RWPE2 (cell line): ENCODE measurements around the gene SCARB1.

Experiments
- ATAC-seq: fragments of 200-7000 bp; cut with Tn5 transposase; 3 replicates; pipeline ENCODE4 v1.9.1; 2021; ENCODE audit warnings: low read depth
- DNase-seq: peaks from one replicate; pipeline ENCODE4 v3.0.0-alpha.2; 2020; ENCODE audit warnings: low spot score
- H3K27ac ChIP-seq: fragments of 450-650 bp; 2 replicates; pipeline ENCODE4 v1.5.1; 2017; ENCODE audit warnings: mild to moderate bottlenecking; ENCODE audit not compliant: poor library complexity, severe bottlenecking
- H3K27me3 ChIP-seq: fragments of 250-450 bp; sonication (Bioruptor Pico); 2 replicates; pipeline ENCODE4 v1.5.1; 2021; ENCODE audit warnings: mild to moderate bottlenecking, moderate library complexity; ENCODE audit not compliant: insufficient read depth, poor library complexity, severe bottlenecking
- H3K36me3 ChIP-seq: fragments of 250-450 bp; sonication (Bioruptor Pico); 2 replicates; pipeline ENCODE4 v1.5.1; 2020; ENCODE audit warnings: low read depth, mild to moderate bottlenecking, moderate library complexity
- H3K4me1 ChIP-seq: fragments of 250-450 bp; sonication (Bioruptor Pico); 2 replicates; pipeline ENCODE4 v1.5.1; 2021; ENCODE audit warnings: mild to moderate bottlenecking, moderate library complexity; ENCODE audit not compliant: insufficient read depth, poor library complexity, severe bottlenecking
- H3K4me3 ChIP-seq: fragments of 250-450 bp; sonication (Bioruptor Pico); 2 replicates; pipeline ENCODE4 v1.5.1; 2021; ENCODE audit warnings: mild to moderate bottlenecking, moderate library complexity; ENCODE audit not compliant: severe bottlenecking
- H3K9me3 ChIP-seq: fragments of 250-450 bp; sonication (Bioruptor Pico); 2 replicates; pipeline ENCODE4 v1.5.1; 2021; ENCODE audit warnings: mild to moderate bottlenecking, moderate library complexity; ENCODE audit not compliant: severe bottlenecking
- CTCF ChIP-seq: fragments of 450-650 bp; IDR thresholded peaks from one replicate; pipeline ENCODE4 v1.5.1; 2017; ENCODE audit warnings: mild to moderate bottlenecking, moderate library complexity; ENCODE audit not compliant: poor library complexity, severe bottlenecking

Gene SCARB1

GRCh38 chr12:124780336-124780735 lies 83.3 kb downstream of the SCARB1 start:
- H3K27ac ChIP-seq, result no peak overlapping the region
- peaks cover 3% of the 10 kb centered on the region for H3K4me1 ChIP-seq
- H3K36me3 ChIP-seq, result peaks cover 19% of the 10 kb centered on the region
- H3K9me3 ChIP-seq, result no peaks in the 10 kb centered on the region
- ATAC-seq (no peak), DNase-seq (no peak)
- TF ChIP-seq CTCF, result no peak
- H3K4me3 ChIP-seq, result no peak overlapping the region
- H3K27me3 ChIP-seq, result no peaks in the 10 kb centered on the region

- no peaks in the 10 kb centered on the region for H3K27me3 ChIP-seq
- no peak for ATAC-seq
- H3K36me3 ChIP-seq, result peaks cover 16% of the 10 kb centered on the region
- H3K9me3 ChIP-seq, result no peaks in the 10 kb centered on the region
- DNase-seq, result no peak
- H3K4me1 ChIP-seq, result peaks cover 3% of the 10 kb centered on the region
- no peak overlapping the region for H3K4me3 ChIP-seq
- H3K27ac ChIP-seq, result no peak overlapping the region
- no peak for TF ChIP-seq CTCF
Observed at GRCh38 chr12:124779161-124780141, 84.2 kb downstream of the SCARB1 start.

GRCh38 chr12:124778411-124778810 lies 85.3 kb downstream of the SCARB1 start:
- Histone ChIP-seq H3K27ac (no peak overlapping the region), H3K36me3 (peaks cover 16% of the 10 kb centered on the region), H3K9me3 (no peaks in the 10 kb centered on the region), H3K4me1 (peaks cover 3% of the 10 kb centered on the region), H3K27me3 (no peaks in the 10 kb centered on the region), H3K4me3 (no peak overlapping the region)
- no peak for TF ChIP-seq CTCF
- ATAC-seq (no peak), DNase-seq (no peak)

- no peak for ATAC-seq
- Histone ChIP-seq H3K27ac (no peak overlapping the region), H3K9me3 (no peaks in the 10 kb centered on the region), H3K36me3 (peaks cover 9% of the 10 kb centered on the region), H3K4me1 (peaks cover 3% of the 10 kb centered on the region), H3K27me3 (no peaks in the 10 kb centered on the region), H3K4me3 (no peak overlapping the region)
- DNase-seq, result no peak
- TF ChIP-seq CTCF, result no peak
Observed at GRCh38 chr12:124777399-124778372, 86.0 kb downstream of the SCARB1 start.
